NCI-H2171 treated with DMSO at 0.1 percent for 48 hours (cell line): ENCODE data around the gene TM9SF3.
A peak's percentile ranks its signal among the peaks of the same experiment; 100 is the strongest.

Source experiments
- DNase-seq: peaks from one replicate; lab custom pipeline; 2025; lab: John Stamatoyannopoulos, UW

The TM9SF3 gene

DNA sequence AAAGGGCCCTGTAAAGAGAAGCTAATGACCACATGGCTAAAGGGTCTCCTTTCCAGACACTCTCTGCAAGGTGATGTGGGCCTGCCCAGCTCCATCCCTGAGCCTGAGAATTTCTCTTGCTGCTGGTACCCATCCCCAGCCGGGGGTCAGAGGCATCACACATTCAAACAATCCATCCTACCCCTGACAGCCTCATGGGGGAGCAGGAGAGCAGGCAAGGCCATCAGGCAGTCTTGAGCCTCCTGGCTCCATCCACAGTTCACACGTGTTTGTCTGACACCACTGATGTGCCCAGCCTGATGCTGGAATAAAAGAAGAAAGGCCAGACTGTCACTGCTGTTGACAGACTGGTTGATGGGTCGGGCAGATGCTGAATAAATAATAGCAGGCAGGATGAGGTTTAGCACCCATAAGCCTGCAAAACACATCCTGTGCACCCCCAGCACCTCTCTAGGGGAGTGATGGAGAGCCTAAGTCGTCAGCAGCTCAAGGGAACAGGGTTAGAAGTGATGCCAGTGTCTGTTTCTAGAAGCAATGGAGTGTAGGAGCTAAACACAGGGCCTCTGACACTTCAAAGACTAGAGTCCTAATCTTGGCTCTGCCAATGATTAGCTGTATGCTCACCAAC, 116.6 kb downstream of the TM9SF3 start:
- DNase-seq = peak; percentile 30

DNA sequence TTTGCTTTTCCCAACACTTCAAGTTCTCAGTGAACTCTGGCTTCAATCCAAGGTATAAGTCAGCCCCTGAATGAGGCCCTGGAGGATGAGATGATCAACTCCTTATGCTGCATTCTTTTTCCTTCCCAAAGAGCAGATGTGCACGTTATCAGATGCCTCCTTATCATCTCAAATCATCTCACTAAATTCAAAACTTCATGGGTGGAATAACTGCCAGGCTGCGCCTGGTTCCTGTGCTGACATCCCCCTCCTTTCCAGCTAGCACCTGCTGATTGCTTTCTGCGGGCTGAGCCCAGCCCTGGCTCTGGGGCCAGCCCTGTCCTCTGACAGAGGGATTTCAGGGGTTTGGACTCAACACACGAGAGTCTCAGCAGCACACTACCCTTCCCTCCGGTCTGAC, 118.0 kb downstream of the TM9SF3 start:
- DNase-seq = peak; percentile 88
